Measurements from ENCODE around the gene STK10.

STK10 gene

DNA sequence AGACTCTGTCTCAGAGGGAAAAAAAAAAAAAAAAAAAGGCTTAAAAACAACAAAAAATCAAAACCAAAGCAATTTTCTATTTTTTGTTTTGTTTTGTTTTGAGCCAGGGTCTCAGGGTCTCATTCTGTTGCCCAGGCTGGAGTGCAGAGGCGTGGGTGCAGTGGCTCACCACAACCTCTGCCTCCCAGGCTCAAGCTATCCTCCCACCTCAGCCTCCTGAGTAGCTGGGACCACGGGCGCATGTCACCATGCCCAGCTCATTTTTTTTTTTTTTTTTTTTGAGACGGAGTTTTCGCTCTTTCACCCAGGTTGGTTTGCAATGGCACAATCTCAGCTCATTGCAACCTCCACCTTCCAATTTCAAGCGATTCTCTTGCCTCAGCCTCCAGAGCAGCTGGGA is 5.7 kb downstream of the STK10 start:
- no peaks in the 10 kb centered on the region for H3K27me3 ChIP-seq (ENCODE audit: insufficient read depth, poor library complexity, severe bottlenecking)
- H3K4me3 ChIP-seq (replicated peaks; ENCODE audit: insufficient read depth, low read length): no peak overlapping the region
- H3K27ac ChIP-seq (replicated peaks): no peak overlapping the region
- no peak for TF ChIP-seq POLR2AphosphoS5 (IDR thresholded peaks at IDR 0.05; ENCODE audit: low read depth)
- no peak for TF ChIP-seq CTCF (IDR thresholded peaks at IDR 0.05; ENCODE audit: insufficient read depth, low read length)
- no peak for TF ChIP-seq GABPA (IDR thresholded peaks at IDR 0.05; ENCODE audit: low read depth)
- no peak for TF ChIP-seq REST (IDR thresholded peaks at IDR 0.05; ENCODE audit: insufficient replicate concordance, low read depth)
- no peak for TF ChIP-seq SPI1 (IDR thresholded peaks at IDR 0.05; ENCODE audit: borderline replicate concordance, low read depth)
- no peak for DNase-seq (ENCODE audit: low read depth in 1 of 2, low spot score in 1 of 2)

DNA sequence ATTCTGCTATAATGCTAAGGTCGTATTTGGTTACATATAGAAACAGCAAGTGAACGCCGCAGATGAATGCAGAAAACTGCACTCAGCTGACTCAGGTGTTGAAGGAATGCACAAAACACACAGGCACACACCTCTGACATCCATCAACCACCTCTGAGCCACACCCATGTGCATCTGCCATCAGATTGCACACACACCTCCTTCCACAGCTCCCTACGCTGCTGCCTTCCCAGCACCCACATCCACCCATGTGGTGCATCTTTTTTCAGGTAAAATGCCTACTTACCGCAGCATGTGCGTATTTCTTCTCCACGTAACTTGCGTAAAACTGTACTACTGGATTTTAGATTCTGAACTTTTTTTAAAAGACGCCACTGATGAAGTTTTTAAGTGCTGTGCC is 7.1 kb downstream of the STK10 start:
- Histone ChIP-seq H3K27ac (replicated peaks) (peak overlapping the region; percentile 82; the same call in 1 of the 2 replicates), H3K27me3 (ENCODE audit: insufficient read depth, poor library complexity, severe bottlenecking) (no peaks in the 10 kb centered on the region), H3K4me3 (replicated peaks; ENCODE audit: insufficient read depth, low read length) (no peak overlapping the region)
- no peak for DNase-seq (ENCODE audit: low read depth in 1 of 2, low spot score in 1 of 2)
- TF ChIP-seq GABPA (IDR thresholded peaks at IDR 0.05; ENCODE audit: low read depth) (no peak), POLR2AphosphoS5 (IDR thresholded peaks at IDR 0.05; ENCODE audit: low read depth) (no peak)

DNA sequence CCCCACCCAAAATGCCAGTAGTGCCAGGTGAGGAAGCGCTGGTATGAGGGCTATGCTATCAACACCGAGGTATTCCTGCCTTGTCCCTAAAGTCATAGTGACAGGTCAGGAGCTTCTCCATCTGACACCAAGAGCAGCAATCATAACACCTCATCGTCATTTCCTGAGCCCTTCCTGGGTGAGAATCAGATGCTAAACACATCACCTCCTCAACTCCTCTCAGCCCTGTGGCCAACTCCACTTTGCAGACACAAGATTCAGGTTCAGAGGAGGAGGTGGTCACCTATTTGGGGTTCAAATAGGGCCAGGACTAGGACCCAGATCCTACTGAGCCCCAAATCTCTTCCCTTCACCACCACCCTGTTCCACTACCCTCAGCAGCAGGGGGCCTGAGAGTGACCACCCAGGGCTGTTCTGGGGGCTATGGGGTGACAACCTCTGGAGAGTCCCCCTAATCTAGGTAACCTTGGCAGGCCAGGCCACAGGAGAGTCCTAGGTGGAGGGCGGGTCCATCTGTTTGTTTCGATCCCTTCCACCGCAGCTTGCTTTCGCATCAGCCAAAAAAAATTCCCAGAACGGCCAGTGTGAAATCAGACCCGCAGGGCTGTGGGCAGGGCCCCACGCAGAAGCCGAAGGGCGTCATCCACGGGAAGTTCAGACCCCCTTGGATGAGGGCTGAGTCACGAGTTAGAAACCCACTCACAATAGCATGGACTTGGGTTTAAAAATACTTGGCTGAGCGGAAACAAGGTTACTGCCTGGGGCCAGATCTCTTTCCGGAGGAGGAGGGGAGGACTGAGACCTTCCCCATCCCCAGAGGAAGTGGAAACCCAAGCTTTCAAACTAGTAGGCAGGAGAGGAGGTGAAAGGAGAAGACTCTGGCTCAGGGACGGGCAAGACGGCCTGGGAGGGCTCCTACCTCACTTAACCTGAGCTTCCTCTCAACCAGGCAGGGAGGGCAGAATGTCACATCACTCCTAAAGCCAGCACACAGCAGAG is 8.7 kb downstream of the STK10 start:
- Histone ChIP-seq H3K4me3 (replicated peaks; ENCODE audit: insufficient read depth, low read length) (peak overlapping the region; percentile 15), H3K27me3 (ENCODE audit: insufficient read depth, poor library complexity, severe bottlenecking) (no peaks in the 10 kb centered on the region), H3K27ac (replicated peaks) (peak overlapping the region; percentile 82)
- peak; percentile 65 to 89 for DNase-seq (ENCODE audit: low read depth in 1 of 2, low spot score in 1 of 2)
- 0 out of 2 replicates have a peak, but pooled peaks have one; percentile 49 for TF ChIP-seq POLR2AphosphoS5 (IDR thresholded peaks at IDR 0.05; ENCODE audit: low read depth)
- TF ChIP-seq SPI1 (IDR thresholded peaks at IDR 0.05; ENCODE audit: borderline replicate concordance, low read depth): peak; percentile 89
- peak; percentile 60 for TF ChIP-seq GABPA (IDR thresholded peaks at IDR 0.05; ENCODE audit: low read depth)
- TF ChIP-seq REST (IDR thresholded peaks at IDR 0.05; ENCODE audit: insufficient replicate concordance, low read depth): no peak

DNA sequence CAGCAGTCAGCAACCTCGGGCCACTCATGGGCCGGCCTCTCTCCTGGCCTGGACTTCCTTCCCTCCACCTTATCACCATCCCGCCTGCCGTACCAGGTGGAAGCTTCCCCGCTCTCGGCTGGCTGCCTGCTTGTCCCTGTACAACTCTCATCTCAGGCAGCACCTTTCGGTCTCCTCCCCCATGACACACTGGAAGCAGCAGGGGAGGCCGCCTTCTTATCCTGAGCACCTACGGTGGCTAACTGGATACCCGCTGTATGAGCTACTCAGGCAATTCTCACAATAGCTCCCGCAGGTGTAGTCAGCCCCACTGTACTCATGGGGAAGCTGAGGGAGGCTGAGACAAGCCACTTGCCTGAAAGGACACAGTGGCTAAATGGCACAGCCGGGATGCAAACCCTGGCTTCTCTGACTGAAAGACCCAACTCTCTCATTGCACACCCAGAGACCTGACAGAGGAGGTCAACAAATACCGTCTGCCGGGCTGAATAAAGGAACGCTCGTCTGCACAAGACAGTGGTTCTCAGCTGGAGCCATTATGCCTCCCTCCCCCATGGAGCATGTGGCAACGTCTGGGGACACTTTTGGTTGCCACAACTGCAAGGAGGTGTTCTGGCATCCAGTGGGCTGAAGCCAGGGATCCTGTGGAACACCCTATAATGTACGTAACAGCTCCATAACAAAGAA is 9.6 kb downstream of the STK10 start:
- peak overlapping the region; percentile 82 for H3K27ac ChIP-seq (replicated peaks)
- TF ChIP-seq POLR2AphosphoS5 (IDR thresholded peaks at IDR 0.05; ENCODE audit: low read depth) (peak; percentile 31; the same call in 1 of the 2 replicates), SPI1 (IDR thresholded peaks at IDR 0.05; ENCODE audit: borderline replicate concordance, low read depth) (no peak)
- no peak overlapping the region for H3K4me3 ChIP-seq (replicated peaks; ENCODE audit: insufficient read depth, low read length)
- DNase-seq (ENCODE audit: low read depth in 1 of 2, low spot score in 1 of 2): peak in 1 of 2 experiments; percentile 67
- no peaks in the 10 kb centered on the region for H3K27me3 ChIP-seq (ENCODE audit: insufficient read depth, poor library complexity, severe bottlenecking)

DNA sequence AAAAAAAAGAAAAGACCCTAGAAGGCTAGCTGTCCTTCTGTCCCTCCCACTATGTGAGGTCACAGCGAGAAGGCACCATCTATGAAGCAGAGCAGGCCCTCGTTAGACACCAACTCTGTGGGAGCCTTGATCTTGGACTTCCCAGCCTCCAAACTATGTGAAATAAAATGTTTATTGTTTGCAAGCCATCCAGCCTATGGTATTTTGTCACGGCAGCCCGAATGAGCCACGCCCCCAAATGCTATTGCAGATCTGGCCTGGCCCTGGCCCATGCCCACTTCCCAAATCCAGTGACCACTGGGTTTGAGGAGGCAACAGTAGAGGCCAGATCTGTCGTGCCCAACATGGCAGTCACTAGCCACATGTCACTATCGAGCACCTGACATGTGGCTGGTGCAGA is 10.8 kb downstream of the STK10 start:
- H3K27me3 ChIP-seq (ENCODE audit: insufficient read depth, poor library complexity, severe bottlenecking): no peaks in the 10 kb centered on the region
- DNase-seq (ENCODE audit: low read depth in 1 of 2, low spot score in 1 of 2): no peak
- peak overlapping the region; percentile 82 for H3K27ac ChIP-seq (replicated peaks)
- no peak for TF ChIP-seq CTCF (IDR thresholded peaks at IDR 0.05; ENCODE audit: insufficient read depth, low read length)
- no peak for TF ChIP-seq POLR2AphosphoS5 (IDR thresholded peaks at IDR 0.05; ENCODE audit: low read depth)
- no peak for TF ChIP-seq REST (IDR thresholded peaks at IDR 0.05; ENCODE audit: insufficient replicate concordance, low read depth)
- no peak for TF ChIP-seq GABPA (IDR thresholded peaks at IDR 0.05; ENCODE audit: low read depth)
- no peak for TF ChIP-seq SPI1 (IDR thresholded peaks at IDR 0.05; ENCODE audit: borderline replicate concordance, low read depth)
- no peak overlapping the region for H3K4me3 ChIP-seq (replicated peaks; ENCODE audit: insufficient read depth, low read length)
